Fibroblast of the conjunctiva (primary cell): ENCODE results near the gene CTDP1.
"Not testable (repeated sequence)": the region's sequence is repeated elsewhere in the genome, so short reads cannot be mapped to it uniquely, and the experiment has no call there.

Experiments
- DNase-seq: peaks from one replicate; pipeline ENCODE4 v3.0.0-alpha.2; 2010; ENCODE audit warnings: low read depth

CTDP1 gene

DNA sequence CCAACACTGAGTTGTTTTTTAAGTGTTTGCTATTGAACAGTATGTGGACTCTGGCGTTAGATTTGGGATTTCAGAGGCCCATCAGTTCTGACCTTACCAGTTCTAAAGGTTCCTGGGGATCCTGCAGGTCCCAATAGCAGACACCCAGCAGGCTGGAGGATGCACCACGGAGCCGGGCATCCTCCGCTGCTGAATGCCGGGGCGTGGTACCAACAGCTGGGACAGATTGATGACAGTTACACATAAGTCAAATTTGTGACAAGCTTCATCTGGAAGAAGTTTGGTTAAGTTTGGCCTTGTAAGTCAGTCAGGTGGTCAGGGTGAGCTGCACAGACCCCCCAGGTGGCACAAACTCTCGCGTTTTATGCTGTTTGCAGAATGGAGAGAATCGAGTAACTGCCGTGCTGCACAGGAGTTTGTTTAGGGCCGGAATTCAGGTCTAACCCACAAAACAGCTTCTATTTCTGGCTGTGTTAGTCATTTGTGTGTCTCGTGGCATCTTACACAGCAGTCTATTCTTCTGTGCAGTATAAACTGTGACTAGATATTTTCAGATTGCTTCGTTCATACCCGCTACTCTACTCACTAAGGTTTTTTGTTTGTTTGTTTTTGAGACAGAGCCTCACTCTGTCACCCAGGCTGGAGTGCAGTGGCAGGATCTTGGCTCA is 19.2 kb downstream of the CTDP1 start:
- DNase-seq = no peak

DNA sequence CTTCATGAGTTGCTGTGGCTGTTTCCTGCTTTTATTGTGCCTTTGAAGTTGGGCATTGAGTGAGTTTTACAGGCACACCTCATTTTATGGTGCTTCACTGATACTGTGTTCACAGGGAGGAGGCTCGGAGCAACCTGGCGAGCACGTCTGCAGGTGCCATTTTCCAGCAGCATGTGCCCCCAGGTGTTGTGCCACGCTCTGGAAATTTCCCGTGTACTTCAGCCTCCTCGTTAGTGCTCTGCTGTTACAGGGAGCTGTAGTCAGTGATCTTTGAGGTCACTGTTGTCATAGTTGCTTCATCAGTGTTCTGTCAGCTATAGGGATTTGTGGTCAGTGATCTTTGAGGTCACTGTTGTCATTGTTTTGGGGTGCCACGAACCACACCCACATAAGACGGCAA is 20.1 kb downstream of the CTDP1 start:
- DNase-seq = no peak

DNA sequence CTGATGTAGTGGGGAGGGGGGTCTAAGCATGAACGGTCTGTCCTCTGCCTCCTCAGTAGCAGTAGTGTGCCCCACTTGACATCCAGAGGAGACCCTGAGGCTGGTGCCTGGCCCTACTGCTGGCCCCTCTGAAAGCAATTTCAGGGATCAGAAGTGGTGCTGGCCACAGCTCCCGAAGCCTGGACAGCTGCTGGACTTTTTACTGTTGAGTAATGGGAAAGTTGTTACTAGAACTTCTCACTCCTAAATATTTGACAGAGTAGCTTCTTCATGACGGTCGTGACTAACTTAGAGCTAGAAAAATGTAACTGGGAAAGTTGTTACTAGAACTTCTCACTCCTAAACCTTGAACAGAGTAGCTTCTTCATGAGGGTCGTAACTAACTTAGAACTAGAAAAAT is 23.3 kb downstream of the CTDP1 start:
- DNase-seq = no peak

DNA sequence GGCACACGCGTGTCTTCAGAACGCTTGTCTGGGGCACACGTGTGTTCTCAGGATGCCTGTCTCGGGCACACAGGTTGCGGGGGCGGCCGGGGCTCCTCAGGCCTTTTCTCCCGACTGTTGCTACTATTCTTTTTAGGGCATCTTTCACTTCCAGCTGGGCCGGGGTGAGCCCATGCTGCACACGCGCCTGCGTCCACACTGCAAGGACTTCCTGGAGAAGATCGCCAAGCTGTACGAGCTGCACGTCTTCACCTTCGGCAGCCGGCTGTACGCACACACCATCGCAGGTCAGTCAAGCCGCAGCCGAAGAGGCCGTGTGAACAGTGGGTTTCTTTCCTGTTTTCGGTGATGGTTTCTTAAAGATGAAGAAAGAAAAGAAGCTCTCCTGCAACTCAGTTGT is 25.0 kb downstream of the CTDP1 start:
- no peak for DNase-seq

DNA sequence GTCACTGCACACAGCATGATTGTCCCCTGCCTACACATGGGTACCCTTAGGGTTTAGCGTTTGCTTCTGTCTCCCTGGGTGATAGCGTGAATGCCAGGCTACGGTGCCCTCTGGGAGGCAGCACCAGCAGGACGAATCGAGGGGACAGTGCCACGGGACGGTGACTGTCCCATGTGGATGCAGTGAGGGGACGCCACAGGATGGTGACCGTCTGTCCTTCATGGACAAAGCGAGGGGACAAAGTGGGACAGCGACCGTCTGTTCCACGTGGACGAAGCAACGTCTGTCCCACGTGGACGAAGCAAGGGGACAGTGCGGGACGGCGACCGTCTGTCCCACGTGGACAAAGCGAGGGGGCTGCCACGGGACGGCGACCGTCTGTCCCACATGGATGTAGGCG is 25.7 kb downstream of the CTDP1 start:
- DNase-seq = no peak

DNA sequence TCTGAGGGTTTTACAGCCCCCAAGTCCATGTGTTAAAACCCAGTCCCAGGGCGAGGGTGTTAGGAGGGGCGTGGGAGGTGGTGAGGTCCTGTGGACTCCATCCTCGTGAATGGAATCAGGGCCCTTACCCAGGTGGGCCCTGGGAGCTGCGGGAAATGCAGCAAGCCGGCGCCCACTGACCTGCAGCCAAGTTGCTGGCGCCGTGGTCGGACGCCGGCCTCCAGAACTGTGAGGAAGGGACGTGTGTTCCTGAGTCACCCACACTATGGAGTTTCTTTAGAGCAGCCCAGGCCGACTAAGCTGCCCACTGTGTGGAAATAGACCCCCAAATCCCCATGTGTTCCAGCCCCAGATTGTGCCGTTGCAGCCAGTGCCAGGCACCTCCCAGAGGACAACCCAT is 26.4 kb downstream of the CTDP1 start:
- no peak for DNase-seq

DNA sequence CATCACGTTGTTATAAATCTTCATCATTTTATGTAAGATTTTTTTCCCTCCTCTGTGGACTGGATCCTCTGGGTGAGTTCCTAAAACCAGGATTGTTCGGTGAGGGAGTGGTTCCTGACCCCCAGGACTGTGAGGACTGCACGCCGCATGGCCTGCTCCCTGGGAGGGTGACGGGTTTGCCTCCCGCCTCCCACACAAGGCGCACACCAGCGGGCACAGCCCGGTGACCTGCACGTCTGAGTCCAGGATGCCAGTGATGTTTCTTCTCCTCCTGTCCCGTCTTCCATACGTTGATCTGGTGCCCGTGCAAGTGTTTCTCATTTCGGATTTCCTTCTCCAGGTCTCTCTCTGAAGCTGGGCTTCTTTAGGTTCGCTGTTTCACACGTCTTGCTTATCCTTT is 27.1 kb downstream of the CTDP1 start:
- no peak for DNase-seq

DNA sequence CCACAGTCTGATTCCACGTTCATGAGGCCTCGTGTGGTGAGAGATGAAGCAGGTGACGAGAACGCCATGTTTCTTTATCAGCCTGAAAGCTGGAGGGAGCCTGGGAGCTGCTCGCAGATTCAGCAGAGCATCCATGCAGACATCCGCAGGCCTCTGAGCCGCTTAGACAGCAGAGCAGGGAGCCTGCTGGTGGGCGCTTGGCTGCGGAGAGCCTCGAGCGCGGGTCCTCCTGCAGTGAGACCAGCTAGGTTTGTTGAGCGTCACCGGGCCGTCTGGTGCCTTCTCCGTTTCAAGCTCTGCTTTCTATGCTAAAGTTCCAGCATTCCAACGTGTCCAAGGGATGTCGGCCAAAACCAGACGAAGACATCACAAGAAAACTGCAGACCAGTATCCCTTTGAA is 27.6 kb downstream of the CTDP1 start:
- no peak for DNase-seq

DNA sequence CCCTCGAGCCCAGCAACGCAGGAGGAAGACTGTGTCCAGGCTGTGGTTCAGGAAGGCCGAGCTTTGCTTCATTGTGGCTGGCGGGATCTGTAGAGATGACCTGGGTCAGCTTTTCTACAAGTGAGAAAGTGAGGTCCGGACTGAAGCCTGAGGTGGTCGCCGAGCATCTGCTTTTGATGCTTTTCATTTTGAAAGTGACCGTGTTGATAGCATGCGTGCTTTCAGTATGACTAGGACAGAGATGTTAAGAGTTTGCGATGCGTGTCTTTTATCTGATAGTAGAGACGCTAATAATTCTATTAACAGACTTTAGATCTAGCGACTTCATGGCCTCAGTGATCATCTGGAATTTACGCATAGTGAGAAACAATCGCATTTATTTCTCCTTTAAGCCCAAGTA is 28.1 kb downstream of the CTDP1 start:
- no peak for DNase-seq

DNA sequence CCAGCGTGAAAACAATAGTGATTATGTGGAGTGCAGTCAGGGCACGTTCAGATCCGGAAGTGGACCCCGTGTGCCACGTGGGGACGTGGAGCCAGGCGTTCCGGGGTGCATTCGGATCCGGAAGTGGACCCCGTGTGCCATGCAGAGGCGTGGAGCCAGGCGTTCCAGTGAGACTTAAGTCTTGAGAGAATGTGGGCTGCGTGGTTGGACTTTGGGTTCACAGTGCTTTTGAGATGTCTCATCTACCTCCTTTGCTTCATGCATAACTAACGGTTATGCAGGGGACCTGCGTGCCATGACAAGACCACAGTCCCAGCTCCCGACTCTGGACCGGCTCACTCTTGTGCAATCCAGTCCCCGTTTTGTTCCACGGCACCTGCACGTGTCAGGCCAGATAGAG is 28.8 kb downstream of the CTDP1 start:
- no peak for DNase-seq

DNA sequence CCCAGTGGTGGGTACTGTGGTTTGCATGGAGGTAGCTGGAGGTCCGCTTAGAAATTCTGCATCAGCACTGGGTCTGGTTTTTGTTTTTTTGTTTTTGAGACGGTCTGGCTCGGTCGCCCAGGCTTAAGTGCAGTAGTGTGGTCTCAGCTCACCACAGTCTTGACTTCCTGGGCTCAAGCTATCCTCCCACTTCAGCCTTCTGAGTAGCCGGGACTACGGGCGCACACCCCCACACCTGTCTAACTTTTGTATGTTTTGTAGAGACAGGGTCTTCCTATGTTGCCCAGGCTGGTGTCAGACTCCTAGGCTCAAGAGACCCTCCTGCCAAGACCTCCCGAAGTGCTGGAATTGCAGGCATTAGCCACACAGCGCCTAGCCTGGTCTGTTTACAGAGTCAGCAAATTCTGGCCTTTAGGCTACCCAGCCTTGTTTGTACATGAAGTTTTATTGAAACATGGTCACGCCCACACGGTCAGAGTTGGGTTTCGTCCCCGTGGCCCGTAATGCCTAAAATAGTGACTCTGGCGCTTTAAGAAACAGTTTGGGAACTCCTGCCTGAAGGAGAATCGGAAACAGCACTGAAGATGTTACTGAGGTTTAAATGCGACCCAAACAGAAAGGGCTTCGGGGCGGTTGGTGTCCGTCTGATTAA is 32.7 kb downstream of the CTDP1 start:
- no peak for DNase-seq

DNA sequence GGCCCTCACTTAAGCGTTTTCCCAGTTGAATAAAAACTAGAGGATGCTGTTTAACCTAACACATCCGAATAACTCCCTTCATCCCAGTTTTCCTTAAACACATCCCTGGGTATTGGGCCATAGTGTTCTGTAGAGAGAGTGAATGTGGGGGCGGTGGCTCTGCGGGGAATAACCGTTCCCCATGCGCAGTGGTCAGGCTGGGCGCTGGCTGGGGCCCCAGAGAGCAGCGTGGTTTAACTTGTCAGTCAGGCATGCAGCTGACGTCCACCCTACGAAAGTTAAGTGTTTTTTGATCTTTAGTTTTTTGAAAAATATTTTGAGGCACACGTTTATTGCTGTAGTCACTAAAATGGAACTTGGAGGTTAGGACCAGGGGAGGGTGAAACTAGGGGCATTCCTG is 33.7 kb downstream of the CTDP1 start:
- no peak for DNase-seq

DNA sequence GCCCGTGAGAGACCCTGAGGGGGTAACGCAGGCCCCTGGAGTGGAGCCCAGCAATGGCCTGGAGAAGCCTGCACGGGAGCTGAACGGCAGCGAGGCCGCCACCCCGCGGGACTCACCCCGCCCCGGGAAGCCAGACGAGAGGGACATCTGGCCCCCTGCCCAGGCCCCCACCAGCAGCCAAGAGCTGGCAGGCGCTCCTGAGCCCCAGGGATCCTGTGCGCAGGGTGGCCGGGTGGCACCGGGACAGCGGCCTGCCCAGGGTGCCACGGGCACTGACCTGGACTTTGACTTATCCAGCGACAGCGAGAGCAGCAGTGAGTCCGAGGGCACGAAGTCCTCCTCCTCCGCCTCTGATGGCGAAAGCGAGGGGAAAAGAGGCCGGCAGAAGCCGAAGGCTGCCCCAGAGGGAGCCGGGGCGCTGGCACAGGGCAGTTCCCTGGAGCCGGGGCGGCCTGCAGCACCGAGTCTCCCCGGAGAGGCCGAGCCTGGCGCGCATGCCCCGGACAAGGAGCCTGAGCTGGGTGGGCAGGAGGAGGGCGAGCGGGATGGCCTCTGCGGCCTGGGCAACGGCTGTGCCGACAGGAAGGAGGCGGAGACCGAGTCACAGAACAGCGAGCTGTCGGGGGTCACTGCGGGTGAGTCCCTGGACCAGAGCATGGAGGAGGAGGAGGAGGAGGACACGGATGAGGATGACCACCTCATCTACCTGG is 35.1 kb downstream of the CTDP1 start:
- DNase-seq = no peak

DNA sequence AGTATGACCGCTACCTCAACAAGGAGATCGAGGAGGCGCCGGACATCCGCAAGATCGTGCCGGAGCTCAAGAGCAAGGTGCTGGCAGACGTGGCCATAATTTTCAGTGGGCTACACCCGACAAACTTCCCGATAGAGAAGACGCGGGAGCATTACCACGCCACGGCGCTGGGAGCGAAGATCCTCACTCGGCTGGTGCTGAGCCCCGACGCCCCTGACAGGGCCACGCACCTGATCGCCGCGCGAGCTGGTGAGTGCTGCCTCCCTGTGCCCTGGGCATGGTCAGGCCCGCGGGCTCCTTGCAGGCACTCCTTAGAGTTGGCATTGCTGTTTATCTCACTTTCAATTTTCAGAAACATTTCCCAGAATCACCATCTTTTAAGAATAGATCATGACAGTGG is 35.7 kb downstream of the CTDP1 start:
- no peak for DNase-seq

DNA sequence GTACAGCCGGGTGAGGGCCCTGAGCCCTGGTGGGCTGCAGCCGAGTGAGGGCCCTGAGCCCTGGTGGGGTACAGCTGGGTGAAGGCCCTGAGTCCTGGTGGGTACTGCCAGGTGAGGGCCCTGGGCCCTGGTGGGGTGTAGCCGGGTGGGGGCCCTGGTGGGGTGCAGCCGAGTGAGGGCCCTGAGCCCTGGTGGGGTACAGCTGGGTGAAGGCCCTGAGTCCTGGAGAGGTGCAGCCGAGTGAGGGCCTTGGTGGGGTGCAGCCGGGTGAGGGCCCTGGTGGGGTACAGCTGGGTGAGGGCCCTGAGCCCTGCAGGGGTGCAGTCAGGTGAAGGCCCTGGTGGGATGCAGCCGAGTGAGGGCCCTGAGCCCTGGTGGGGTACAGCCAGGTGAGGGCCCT is 37.5 kb downstream of the CTDP1 start:
- no peak for DNase-seq

DNA sequence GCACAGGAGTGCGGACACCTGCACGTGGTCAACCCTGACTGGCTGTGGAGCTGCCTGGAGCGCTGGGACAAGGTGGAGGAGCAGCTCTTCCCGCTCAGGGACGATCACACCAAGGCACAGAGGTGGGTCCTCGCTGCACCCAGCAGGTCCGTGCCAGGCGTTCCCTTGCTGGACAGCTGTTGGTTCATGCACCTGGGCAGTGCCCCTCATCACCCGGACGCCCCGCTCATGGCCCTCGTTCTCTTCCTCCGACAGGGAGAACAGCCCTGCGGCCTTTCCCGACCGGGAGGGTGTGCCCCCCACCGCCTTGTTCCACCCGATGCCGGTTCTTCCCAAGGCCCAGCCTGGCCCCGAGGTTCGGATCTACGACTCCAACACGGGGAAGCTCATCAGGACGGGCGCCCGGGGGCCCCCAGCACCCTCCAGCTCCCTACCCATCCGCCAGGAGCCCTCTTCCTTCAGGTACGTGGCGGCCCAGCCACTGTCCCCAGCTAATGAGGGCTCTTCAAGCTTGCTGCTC is 38.0 kb downstream of the CTDP1 start:
- DNase-seq = no peak

DNA sequence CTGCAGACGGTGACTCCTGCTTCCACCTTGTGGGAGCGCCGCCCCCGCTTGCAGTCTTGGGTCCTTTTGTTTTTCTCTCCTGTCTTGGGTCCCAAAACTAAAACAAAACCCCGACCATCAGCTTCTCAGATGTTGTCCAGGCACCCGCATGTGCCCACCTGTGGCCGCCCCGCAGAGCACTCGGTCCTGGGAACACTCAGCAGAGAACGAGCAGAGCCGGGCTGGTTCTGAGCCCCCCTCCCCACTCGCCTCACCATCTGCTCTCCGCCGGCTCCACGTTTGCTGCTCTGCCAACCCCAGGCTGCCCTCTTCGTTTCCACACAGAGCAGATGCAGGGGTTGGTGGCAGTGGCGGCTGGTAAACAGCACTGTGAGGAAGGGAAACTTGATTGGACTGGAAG is 38.5 kb downstream of the CTDP1 start:
- no peak for DNase-seq

DNA sequence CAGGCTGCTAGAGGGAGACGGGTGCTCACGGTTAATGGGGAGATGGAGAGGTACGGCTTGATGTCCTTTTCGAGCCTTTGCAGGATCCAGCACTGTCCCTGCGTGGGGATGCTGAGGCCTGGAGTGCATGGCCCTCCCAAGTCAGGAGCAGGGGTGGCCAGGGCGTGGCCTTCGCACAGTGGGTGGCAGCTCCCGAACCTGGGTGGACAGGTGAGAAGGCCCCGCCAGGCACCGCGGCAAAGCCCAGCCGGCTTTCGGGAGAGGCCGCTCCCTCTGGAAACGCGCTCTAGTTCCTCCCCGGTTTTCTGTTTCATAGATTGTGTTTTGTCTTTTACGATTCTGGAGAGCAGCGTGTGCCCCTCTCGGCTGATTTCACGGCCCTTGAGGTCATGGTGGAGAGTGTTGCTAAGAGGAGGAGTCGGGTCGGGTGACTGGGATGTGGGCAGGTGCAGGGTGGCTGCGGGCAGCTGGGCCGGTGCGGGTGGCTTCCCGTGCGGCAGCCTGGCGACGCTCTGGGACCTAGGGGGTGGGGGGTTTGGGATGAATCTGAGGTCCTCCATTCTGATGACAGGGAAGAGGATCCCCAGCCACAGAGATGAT is 39.4 kb downstream of the CTDP1 start:
- no peak for DNase-seq

DNA sequence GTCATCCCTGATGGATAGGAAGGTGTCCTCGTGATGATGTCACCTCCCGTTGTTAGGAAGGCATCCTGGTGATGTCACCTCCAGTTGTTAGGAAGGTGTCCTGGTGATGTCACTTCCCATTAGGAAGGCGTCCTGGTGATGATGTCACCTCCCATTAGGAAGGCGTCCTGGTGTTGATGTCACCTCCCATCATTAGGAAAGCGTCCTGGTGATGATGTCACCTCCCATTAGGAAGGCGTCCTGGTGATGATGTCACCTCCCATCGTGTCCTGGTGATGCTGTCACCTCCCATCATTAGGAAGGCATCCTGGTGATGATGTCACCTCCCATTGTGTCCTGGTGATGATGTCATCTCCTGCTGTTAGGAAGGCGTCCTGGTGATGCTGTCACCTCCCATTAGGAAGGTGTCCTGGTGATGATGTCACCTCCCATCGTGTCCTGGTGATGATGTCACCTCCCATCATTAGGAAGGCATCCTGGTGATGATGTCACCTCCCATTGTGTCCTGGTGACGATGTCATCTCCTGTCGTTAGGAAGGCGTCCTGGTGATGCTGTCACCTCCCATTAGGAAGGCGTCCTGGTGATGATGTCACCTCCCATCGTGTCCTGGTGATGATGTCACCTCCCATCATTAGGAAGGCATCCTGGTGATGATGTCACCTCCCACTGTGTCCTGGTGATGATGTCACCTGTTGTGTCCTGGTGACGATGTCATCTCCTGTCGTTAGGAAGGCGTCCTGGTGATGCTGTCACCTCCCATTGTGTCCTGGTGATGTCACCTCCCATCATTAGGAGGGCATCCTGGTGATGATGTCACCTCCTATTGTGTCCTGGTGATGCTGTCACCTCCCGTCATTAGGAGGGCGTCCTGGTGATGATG is 40.1 kb downstream of the CTDP1 start:
- DNase-seq = not testable (repeated sequence)

DNA sequence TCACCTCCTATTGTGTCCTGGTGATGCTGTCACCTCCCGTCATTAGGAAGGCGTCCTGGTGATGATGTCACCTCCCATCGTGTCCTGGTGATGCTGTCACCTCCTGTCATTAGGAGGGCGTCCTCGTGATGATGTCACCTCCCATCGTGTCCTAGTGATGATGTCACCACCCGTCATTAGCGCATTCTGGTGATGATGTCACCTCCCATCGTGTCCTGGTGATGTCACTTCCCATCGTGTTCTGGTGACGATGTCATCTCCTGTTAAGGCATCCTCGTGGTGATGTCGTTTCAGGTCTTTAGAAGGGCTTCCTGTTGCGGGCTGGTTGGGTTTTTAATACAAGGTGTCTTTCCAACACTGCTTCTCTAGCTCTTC is 40.7 kb downstream of the CTDP1 start:
- DNase-seq = no peak

DNA sequence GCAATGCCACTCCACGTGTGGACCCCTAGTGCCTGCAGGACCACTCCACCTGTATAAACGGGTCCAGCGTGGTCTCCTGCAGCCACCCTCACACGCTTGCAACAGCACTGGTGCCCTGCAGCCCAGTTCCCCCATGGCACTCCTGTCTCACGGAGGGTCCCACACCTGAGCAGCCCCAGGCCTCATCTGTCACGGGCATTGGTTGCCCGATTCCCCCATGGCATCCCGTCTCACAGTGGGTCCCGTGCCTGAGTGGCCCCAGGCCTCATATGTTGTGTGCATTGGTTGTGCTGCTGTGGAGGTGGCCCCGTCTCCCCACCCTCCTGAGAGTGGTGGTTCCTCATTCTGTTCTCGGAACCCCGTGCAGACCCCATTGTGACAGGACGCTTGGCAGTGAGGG is 43.4 kb downstream of the CTDP1 start:
- no peak for DNase-seq

DNA sequence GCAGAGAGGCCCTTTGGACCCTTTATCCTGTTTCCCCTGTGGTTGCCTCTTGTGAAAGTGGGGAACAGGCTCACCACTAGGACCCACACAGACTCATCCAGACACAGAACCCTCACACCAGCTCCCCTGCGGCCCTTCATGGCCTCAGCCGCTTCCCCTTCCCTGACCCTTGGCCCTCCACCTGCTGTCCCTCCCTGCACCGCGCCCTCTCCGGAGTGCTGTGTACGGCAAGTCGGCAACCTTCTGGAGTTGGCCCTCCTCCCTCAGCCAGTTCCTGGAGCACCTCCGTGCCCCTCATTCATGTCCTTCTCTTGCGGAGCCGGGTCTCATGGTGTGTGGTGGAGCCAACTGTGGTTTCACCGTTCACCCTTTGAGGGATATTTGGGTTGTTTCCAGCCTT is 44.0 kb downstream of the CTDP1 start:
- no peak for DNase-seq
